IMR-90 (cell line): ENCODE results near the gene TOMM6. TPM values are rescaled to one million over a fixed set of nuclear protein-coding genes. Genes with fewer than 3 reads are reported as not detected.

Experiments used
- ATAC-seq: fragments of 200-7000 bp; cut with Tn5 transposase; 2 replicates; pipeline ENCODE4 v1.9.1; 2020; ENCODE audit warnings: low read depth, mild to moderate bottlenecking, moderate library complexity
- BruUV-seq: library from RNA; stranded (reverse); fragments of 400-500 nt; replicated peaks from 2 replicates; lab custom pipeline; 2021; lab: Mats Ljungman, UMichigan
- CTCF ChIA-PET: fragments of 300-600 bp; formaldehyde crosslinking; extraction: SDS; loops from one replicate; lab custom pipeline; 2021; ENCODE audit warnings: antibody characterized with exemption; lab: Yijun Ruan, JAX
- POLR2A ChIA-PET: fragments of 300-600 bp; sonication (Branson Sonifier 250); formaldehyde crosslinking; loops from one replicate; lab custom pipeline; 2022; ENCODE audit warnings: antibody characterized with exemption; ENCODE audit not compliant: unreplicated experiment; lab: Charles Lee
- DNase-seq: peaks from one replicate; pipeline ENCODE4 v3.0.0; 2013
- H2AFZ ChIP-seq: replicated peaks from 2 replicates; pipeline ENCODE3; 2013; ENCODE audit warnings: low read length, mild to moderate bottlenecking; ENCODE audit not compliant: poor library complexity
- H2AK5ac ChIP-seq: 2 replicates; pipeline ENCODE4 v1.6.1; 2013; ENCODE audit warnings: low read depth, low read length, inconsistent platforms
- H2AK9ac ChIP-seq: replicated peaks from 2 replicates; pipeline ENCODE3; 2013; ENCODE audit warnings: mild to moderate bottlenecking, low read depth, low read length, moderate library complexity; ENCODE audit not compliant: poor library complexity
- H2BK120ac ChIP-seq: 2 replicates; pipeline ENCODE4 v1.6.1; 2013; ENCODE audit warnings: low read depth, low read length, inconsistent platforms
- H2BK15ac ChIP-seq: 3 replicates; pipeline ENCODE4 v1.6.1; 2013; ENCODE audit warnings: low read depth, low read length, inconsistent platforms
- H2BK20ac ChIP-seq: 2 replicates; pipeline ENCODE4 v1.6.1; 2013; ENCODE audit warnings: low read depth, mild to moderate bottlenecking, inconsistent platforms, low read length, moderate library complexity
- H2BK5ac ChIP-seq: 2 replicates; pipeline ENCODE4 v1.6.1; 2013; ENCODE audit warnings: mild to moderate bottlenecking, low read depth, low read length, inconsistent platforms; ENCODE audit not compliant: poor library complexity, severe bottlenecking
- H3K14ac ChIP-seq: replicated peaks from 2 replicates; pipeline ENCODE4 v1.6.1; 2013; ENCODE audit warnings: low read depth, low read length, inconsistent platforms
- H3K18ac ChIP-seq: 2 replicates; pipeline ENCODE4 v1.6.1; 2013; ENCODE audit warnings: low read depth, low read length, control low read depth
- H3K23ac ChIP-seq: 2 replicates; pipeline ENCODE4 v1.6.1; 2013; ENCODE audit warnings: low read depth, low read length, inconsistent platforms
- H3K27ac ChIP-seq: 2 replicates; pipeline ENCODE4 v1.5.1; 2013; ENCODE audit warnings: mild to moderate bottlenecking, control low read depth, low read length; ENCODE audit not compliant: insufficient read depth
- H3K27me3 ChIP-seq: 2 replicates; pipeline ENCODE4 v1.6.1; 2013; ENCODE audit warnings: low read length; ENCODE audit not compliant: control insufficient read depth, insufficient read depth
- H3K36me3 ChIP-seq: 2 replicates; pipeline ENCODE4 v1.6.1; 2013; ENCODE audit warnings: low read length, mixed read lengths; ENCODE audit not compliant: control insufficient read depth, insufficient read depth
- H3K4ac ChIP-seq: 2 replicates; pipeline ENCODE4 v1.6.1; 2013; ENCODE audit warnings: low read depth, low read length, inconsistent platforms
- H3K4me1 ChIP-seq: 2 replicates; pipeline ENCODE4 v1.6.1; 2013; ENCODE audit warnings: low read length, mixed read lengths; ENCODE audit not compliant: control insufficient read depth, insufficient read depth
- H3K4me2 ChIP-seq: 2 replicates; pipeline ENCODE4 v1.6.1; 2013; ENCODE audit warnings: low read depth, mild to moderate bottlenecking, control low read depth, low read length, moderate library complexity
- H3K4me3 ChIP-seq: 2 replicates; pipeline ENCODE4 v1.5.1; 2013; ENCODE audit warnings: low read depth, mild to moderate bottlenecking, control low read depth, low read length, moderate library complexity; ENCODE audit not compliant: insufficient read depth
- H3K56ac ChIP-seq: 2 replicates; pipeline ENCODE4 v1.6.1; 2013; ENCODE audit warnings: low read length, inconsistent platforms; ENCODE audit not compliant: insufficient read depth; ENCODE audit errors: extremely low read depth
- H3K79me1 ChIP-seq, 2 experiments: 2 replicates each; pipeline ENCODE4 v1.6.1; 2013; ENCODE audit warnings: low read length in 2 of 2, inconsistent platforms in 1 of 2, low read depth in 1 of 2
- H3K9ac ChIP-seq: 2 replicates; pipeline ENCODE4 v1.6.1; 2013; ENCODE audit warnings: low read depth, low read length, control low read depth
- H3K9me1 ChIP-seq: 2 replicates; pipeline ENCODE4 v1.6.1; 2013; ENCODE audit warnings: low read length, inconsistent platforms; ENCODE audit not compliant: insufficient read depth
- H3K9me3 ChIP-seq: 2 replicates; pipeline ENCODE4 v1.6.1; 2013; ENCODE audit warnings: low read length; ENCODE audit not compliant: control insufficient read depth, insufficient read depth
- H4K20me1 ChIP-seq: 2 replicates; pipeline ENCODE4 v1.6.1; 2013; ENCODE audit warnings: low read length, inconsistent platforms; ENCODE audit not compliant: insufficient read depth
- H4K5ac ChIP-seq: 2 replicates; pipeline ENCODE4 v1.6.1; 2013; ENCODE audit warnings: mild to moderate bottlenecking, low read depth, low read length, control low read depth
- H4K8ac ChIP-seq, 2 experiments: 2 replicates each; pipeline ENCODE4 v1.6.1; 2013; ENCODE audit warnings: low read depth in 2 of 2, low read length in 2 of 2, control low read depth in 1 of 2, inconsistent platforms in 1 of 2
- H4K91ac ChIP-seq: 2 replicates; pipeline ENCODE4 v1.6.1; 2013; ENCODE audit warnings: low read depth, low read length, inconsistent platforms; ENCODE audit not compliant: insufficient read depth
- CHD1 ChIP-seq: IDR thresholded peaks from 2 replicates; pipeline ENCODE4 v1.6.1; 2012; ENCODE audit warnings: low read depth, low read length, improper control_type of control experiment
- MXI1 ChIP-seq: IDR thresholded peaks from 2 replicates; pipeline ENCODE4 v1.6.1; 2012; ENCODE audit warnings: low read depth, mild to moderate bottlenecking, low read length, moderate library complexity, borderline replicate concordance
- NFE2L2 ChIP-seq: fragments of 150-350 bp; IDR thresholded peaks from 2 replicates; pipeline ENCODE4 v1.6.1; 2016; ENCODE audit warnings: low read depth, mild to moderate bottlenecking, low read length
- RAD21 ChIP-seq: IDR thresholded peaks from 2 replicates; pipeline ENCODE4 v1.6.1; 2012; ENCODE audit warnings: low read length, improper control_type of control experiment
- RCOR1 ChIP-seq: IDR thresholded peaks from 2 replicates; pipeline ENCODE4 v1.6.1; 2012; ENCODE audit warnings: mild to moderate bottlenecking, low read length, improper control_type of control experiment; ENCODE audit not compliant: insufficient replicate concordance
- WGBS, 2 experiments: methylation state at CpG; one replicate each; pipeline versions ENCODE4 v1.1.5 to v1.1.7; 2013; ENCODE audit warnings: missing lambda C conversion rate in 2 of 2; ENCODE audit not compliant: insufficient read length in 1 of 2; ENCODE audit errors: extremely low coverage in 2 of 2; 5-methylcytosine and 5-hydroxymethylcytosine counted together
- dilution Hi-C: fragments of 300-500 bp; cut with HindIII; formaldehyde crosslinking; loops from one replicate; pipeline ENCODE4 v1.14.3; 2018; ENCODE audit warnings: low sequenced_read_pairs; ENCODE audit not compliant: unreplicated experiment
- in situ Hi-C: fragments of 300-500 bp; cut with MboI; formaldehyde crosslinking; loops from 3 replicates; pipeline ENCODE4 v1.14.3; 2019; ENCODE audit warnings: low sequenced_read_pairs, inconsistent platforms, mixed read lengths
- intact Hi-C: fragments of 100-400 bp; cut with micrococcal nuclease; formaldehyde crosslinking; loops from 2 replicates; pipeline ENCODE4 v1.10.0; 2022
- polyA plus RNA-seq, 3 experiments: library from polyadenylated mRNA; depleted of rRNA; stranded (reverse); fragments of >200 nt; gene quantifications; 2 replicates each; pipeline ENCODE4 v1.2.3, GENCODE V29; 2012; ENCODE audit warnings: low replicate concordance in 1 of 3
- total RNA-seq: library from RNA; depleted of rRNA; stranded (reverse); fragments of >200 nt; gene quantifications from 2 replicates; pipeline ENCODE4 v1.2.3, GENCODE V29; 2012
- TF ChIP-seq, protein P1 (sequence below): fragments of 150-350 bp; IDR thresholded peaks from 2 replicates; pipeline ENCODE4 v1.6.1; 2017; ENCODE audit warnings: mild to moderate bottlenecking, antibody characterized with exemption, low read length, low read depth
- TF ChIP-seq, protein P2 (sequence below): fragments of 150-350 bp; IDR thresholded peaks from 2 replicates; pipeline ENCODE4 v1.6.1; 2016; ENCODE audit warnings: low read depth, mild to moderate bottlenecking, low read length, moderate library complexity, borderline replicate concordance

The TOMM6 gene
- total and polyA plus RNA-seq, 2 of the 4 experiments (the other 2 are of a cell fraction) = 128 to 227 TPM

DNA sequence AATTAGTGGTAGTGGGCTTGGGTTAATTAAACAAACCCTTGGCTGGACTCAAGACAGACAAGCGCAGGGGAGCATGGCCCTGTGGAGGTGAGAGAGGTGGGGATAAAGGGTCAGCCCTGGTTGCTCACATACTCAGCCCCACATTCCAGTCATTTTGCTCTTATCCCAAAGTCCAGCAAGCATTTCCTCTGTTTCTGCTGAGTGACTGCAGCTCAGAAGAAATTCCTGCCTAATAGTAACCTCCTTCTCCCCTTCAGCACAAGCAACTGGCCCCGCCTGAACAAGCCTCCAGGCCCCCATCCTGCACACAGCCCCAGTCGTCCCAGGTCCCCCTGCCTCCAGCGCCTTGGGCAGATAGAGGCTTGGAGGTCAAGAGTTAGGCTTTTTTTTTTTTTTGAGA, 48.5 kb upstream of the TOMM6 start:
- WGBS, 2 experiments = 60% methylated on average over 1 of the region's 4 CpGs; no CpG with 5 or more reads in 1 of the 2 experiments
- POLR2A ChIA-PET = no interaction called here

More for the DNA sequence above, 48.5 kb upstream of the TOMM6 start:
- Histone ChIP-seq H2BK15ac (no peak overlapping the region), H3K9ac (no peak overlapping the region), H4K5ac (no peak overlapping the region), H3K4ac (no peak overlapping the region), H3K9me1 (peaks cover 4% of the 10 kb centered on the region; the same call in 1 of the 2 replicates), H2AFZ (no peak overlapping the region), H4K20me1 (no peaks in the 10 kb centered on the region), H3K36me3 (no peaks in the 10 kb centered on the region), H3K4me3 (no peak overlapping the region), H3K27me3 (peaks cover 4% of the 10 kb centered on the region; the same call in 1 of the 2 replicates), H3K23ac (no peak overlapping the region), H4K8ac (no peak overlapping the region), H4K91ac (no peak overlapping the region), H2BK5ac (no peak overlapping the region), H3K79me1 (no peaks in the 10 kb centered on the region), H3K56ac (no peak overlapping the region), H2BK20ac (no peak overlapping the region), H2BK120ac (no peak overlapping the region), H3K4me2 (no peak overlapping the region), H2AK9ac (no peak overlapping the region), H3K9me3 (no peaks in the 10 kb centered on the region), H2AK5ac (no peak overlapping the region), H3K18ac (no peak overlapping the region), H3K27ac (no peak overlapping the region), H3K14ac (no peak overlapping the region), H3K4me1 (no peaks in the 10 kb centered on the region)
- in situ Hi-C loops = no loop called here
- TF ChIP-seq RAD21 (no peak), CHD1 (no peak), MXI1 (no peak), NFE2L2 (no peak), RCOR1 (no peak)
- TF ChIP-seq, protein P1, sequence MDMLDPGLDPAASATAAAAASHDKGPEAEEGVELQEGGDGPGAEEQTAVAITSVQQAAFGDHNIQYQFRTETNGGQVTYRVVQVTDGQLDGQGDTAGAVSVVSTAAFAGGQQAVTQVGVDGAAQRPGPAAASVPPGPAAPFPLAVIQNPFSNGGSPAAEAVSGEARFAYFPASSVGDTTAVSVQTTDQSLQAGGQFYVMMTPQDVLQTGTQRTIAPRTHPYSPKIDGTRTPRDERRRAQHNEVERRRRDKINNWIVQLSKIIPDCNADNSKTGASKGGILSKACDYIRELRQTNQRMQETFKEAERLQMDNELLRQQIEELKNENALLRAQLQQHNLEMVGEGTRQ = no peak
- TF ChIP-seq, protein P2, sequence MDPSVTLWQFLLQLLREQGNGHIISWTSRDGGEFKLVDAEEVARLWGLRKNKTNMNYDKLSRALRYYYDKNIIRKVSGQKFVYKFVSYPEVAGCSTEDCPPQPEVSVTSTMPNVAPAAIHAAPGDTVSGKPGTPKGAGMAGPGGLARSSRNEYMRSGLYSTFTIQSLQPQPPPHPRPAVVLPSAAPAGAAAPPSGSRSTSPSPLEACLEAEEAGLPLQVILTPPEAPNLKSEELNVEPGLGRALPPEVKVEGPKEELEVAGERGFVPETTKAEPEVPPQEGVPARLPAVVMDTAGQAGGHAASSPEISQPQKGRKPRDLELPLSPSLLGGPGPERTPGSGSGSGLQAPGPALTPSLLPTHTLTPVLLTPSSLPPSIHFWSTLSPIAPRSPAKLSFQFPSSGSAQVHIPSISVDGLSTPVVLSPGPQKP = no peak
- intact Hi-C loops = no loop called here
- ATAC-seq (no peak), DNase-seq (no peak)
- dilution Hi-C loops = no loop called here
- no TSS peak for BruUV-seq
- CTCF ChIA-PET = no interaction called here
